K562 (cell line): ENCODE results near the gene SCFD1. TPM values are rescaled to one million over a fixed set of nuclear protein-coding genes. Genes with fewer than 3 reads are reported as not detected.

Experiments used
- BCOR ChIP-seq: fragments of 450-650 bp; IDR thresholded peaks from 2 replicates; pipeline ENCODE4 v1.6.1; 2016
- BRD4 ChIP-seq: fragments of 200-600 bp; sonication (generic); IDR thresholded peaks from 2 replicates; pipeline ENCODE4 v1.6.1; 2017; ENCODE audit warnings: inconsistent platforms
- CREB1 ChIP-seq, 2 experiments: sonication (generic) in 1 of 2; formaldehyde crosslinking in 1 of 2; IDR thresholded peaks; 2 replicates each; pipeline versions ENCODE4 v1.6.1 to v1.8.0; 2012 to 2022; ENCODE audit warnings: inconsistent platforms in 1 of 2, mild to moderate bottlenecking in 1 of 2, missing genetic modification reagents in 1 of 2, moderate library complexity in 1 of 2
- HDAC1 ChIP-seq, 2 experiments: fragments of 450-650 bp; IDR thresholded peaks; 2 replicates each; pipeline ENCODE4 v1.6.1; 2016 to 2017; ENCODE audit warnings: inconsistent platforms in 1 of 2, mild to moderate bottlenecking in 1 of 2, moderate library complexity in 1 of 2
- IFI16 ChIP-seq: fragments of 250-450 bp; sonication (Bioruptor Pico); IDR thresholded peaks from 2 replicates; pipeline ENCODE4 v2.1.2; 2022; ENCODE audit warnings: mild to moderate bottlenecking, inconsistent platforms
- JUN ChIP-seq, 2 experiments: sonication (generic) in 1 of 2; formaldehyde crosslinking in 1 of 2; IDR thresholded peaks; 2 replicates each; pipeline versions ENCODE4 v1.6.1 to v1.8.0; 2012 to 2022; ENCODE audit warnings: borderline replicate concordance in 2 of 2, mild to moderate bottlenecking in 2 of 2, improper control_type of control experiment in 1 of 2, low read depth in 1 of 2, low read length in 1 of 2, missing genetic modification reagents in 1 of 2
- MAFK ChIP-seq: IDR thresholded peaks from 2 replicates; pipeline ENCODE4 v1.6.1; 2011; ENCODE audit warnings: low read length, improper control_type of control experiment
- MBD2 ChIP-seq: sonication (generic); IDR thresholded peaks from 2 replicates; pipeline ENCODE4 v1.6.1; 2016; ENCODE audit warnings: low read depth, borderline replicate concordance
- MTA2 ChIP-seq: fragments of 450-650 bp; IDR thresholded peaks from 2 replicates; pipeline ENCODE4 v1.6.1; 2016; ENCODE audit warnings: low read depth
- NCOR1 ChIP-seq: fragments of 450-650 bp; IDR thresholded peaks from 2 replicates; pipeline ENCODE4 v1.6.1; 2016; ENCODE audit warnings: mild to moderate bottlenecking, moderate library complexity
- NONO ChIP-seq, 2 experiments: fragments of 200-400 bp in 1 of 2; fragments of 450-650 bp in 1 of 2; formaldehyde crosslinking in 1 of 2; IDR thresholded peaks; 2 replicates each; pipeline ENCODE4 v1.6.1; 2017; ENCODE audit warnings: low read depth in 2 of 2, mild to moderate bottlenecking in 2 of 2, moderate library complexity in 2 of 2, low read length in 1 of 2
- RBBP5 ChIP-seq: fragments of 200-600 bp; sonication (generic); IDR thresholded peaks from 2 replicates; pipeline ENCODE4 v1.6.1; 2012; ENCODE audit warnings: borderline replicate concordance, mild to moderate bottlenecking, low read length, control low read depth, inconsistent platforms; ENCODE audit not compliant: insufficient read depth, poor library complexity, severe bottlenecking
- RBFOX2 ChIP-seq: fragments of 200-400 bp; formaldehyde crosslinking; IDR thresholded peaks from 2 replicates; pipeline ENCODE4 v1.6.1; 2017; ENCODE audit warnings: low read depth, mild to moderate bottlenecking, low read length, moderate library complexity
- RBM25 ChIP-seq: fragments of 200-400 bp; formaldehyde crosslinking; IDR thresholded peaks from 2 replicates; pipeline ENCODE4 v1.6.1; 2018; ENCODE audit warnings: low read length, low read depth, moderate library complexity; ENCODE audit not compliant: severe bottlenecking
- RHOXF2B ChIP-seq: fragments of 250-450 bp; sonication (Bioruptor Pico); conservative IDR thresholded peaks from 2 replicates; pipeline ENCODE4 v1.5.1; 2021
- TAF1 ChIP-seq: IDR thresholded peaks from 2 replicates; pipeline ENCODE4 v1.6.1; 2011; ENCODE audit warnings: mild to moderate bottlenecking, low read length, moderate library complexity; ENCODE audit not compliant: insufficient read depth, control insufficient read depth, severe bottlenecking; ENCODE audit errors: extremely low read depth
- ZKSCAN3 ChIP-seq: fragments of 250-450 bp; sonication (Bioruptor Pico); IDR thresholded peaks from 2 replicates; pipeline ENCODE4 v1.4.0; 2020
- polyA plus RNA-seq, 8 experiments: library from polyadenylated mRNA; depleted of rRNA in 4 of 8; stranded (reverse) in 5 of 8; unstranded in 3 of 8; fragments of >200 nt; fragmentation: Nextera tagmentation in 2 of 8; fragmentation: Illumina TruSeq in 1 of 8; extraction: Ambion mirVana in 2 of 8; extraction: Trizol in 1 of 8; gene quantifications; 2 replicates each; pipeline versions ENCODE4 v1.2.1 to v1.2.3, GENCODE V29; 2011 to 2014; ENCODE audit warnings: inconsistent platforms in 1 of 8, missing spikeins in 1 of 8
- total RNA-seq, 7 experiments: library from RNA; depleted of rRNA in 6 of 7; stranded (reverse); fragments of >200 nt in 6 of 7; fragmentation: Illumina TruSeq in 2 of 7; extraction: Trizol in 2 of 7; gene quantifications; 2 replicates each; pipeline versions ENCODE4 v1.2.1 to v1.2.3, GENCODE V29; 2011 to 2021; ENCODE audit warnings: low replicate concordance in 1 of 7
- TF ChIP-seq, protein P1 (sequence below): IDR thresholded peaks from 2 replicates; pipeline ENCODE4 v1.6.1; 2011; ENCODE audit not compliant: insufficient read length; ENCODE audit errors: extremely low read depth
- TF ChIP-seq, protein P2 (sequence below): sonication (generic); formaldehyde crosslinking; IDR thresholded peaks from 2 replicates; pipeline ENCODE4 v1.8.0; 2023; ENCODE audit warnings: mild to moderate bottlenecking, missing genetic modification reagents
- TF ChIP-seq, protein P3 (sequence below): sonication (generic); formaldehyde crosslinking; IDR thresholded peaks from 2 replicates; pipeline ENCODE4 v1.8.1; 2023; ENCODE audit warnings: mild to moderate bottlenecking, missing genetic modification reagents

Gene SCFD1
- total and polyA plus RNA-seq, 9 of the 15 experiments (the other 6 are each of a cell fraction or from before 2014, with no cell fraction given), result 48.9 to 112 (median 75.2) TPM

DNA sequence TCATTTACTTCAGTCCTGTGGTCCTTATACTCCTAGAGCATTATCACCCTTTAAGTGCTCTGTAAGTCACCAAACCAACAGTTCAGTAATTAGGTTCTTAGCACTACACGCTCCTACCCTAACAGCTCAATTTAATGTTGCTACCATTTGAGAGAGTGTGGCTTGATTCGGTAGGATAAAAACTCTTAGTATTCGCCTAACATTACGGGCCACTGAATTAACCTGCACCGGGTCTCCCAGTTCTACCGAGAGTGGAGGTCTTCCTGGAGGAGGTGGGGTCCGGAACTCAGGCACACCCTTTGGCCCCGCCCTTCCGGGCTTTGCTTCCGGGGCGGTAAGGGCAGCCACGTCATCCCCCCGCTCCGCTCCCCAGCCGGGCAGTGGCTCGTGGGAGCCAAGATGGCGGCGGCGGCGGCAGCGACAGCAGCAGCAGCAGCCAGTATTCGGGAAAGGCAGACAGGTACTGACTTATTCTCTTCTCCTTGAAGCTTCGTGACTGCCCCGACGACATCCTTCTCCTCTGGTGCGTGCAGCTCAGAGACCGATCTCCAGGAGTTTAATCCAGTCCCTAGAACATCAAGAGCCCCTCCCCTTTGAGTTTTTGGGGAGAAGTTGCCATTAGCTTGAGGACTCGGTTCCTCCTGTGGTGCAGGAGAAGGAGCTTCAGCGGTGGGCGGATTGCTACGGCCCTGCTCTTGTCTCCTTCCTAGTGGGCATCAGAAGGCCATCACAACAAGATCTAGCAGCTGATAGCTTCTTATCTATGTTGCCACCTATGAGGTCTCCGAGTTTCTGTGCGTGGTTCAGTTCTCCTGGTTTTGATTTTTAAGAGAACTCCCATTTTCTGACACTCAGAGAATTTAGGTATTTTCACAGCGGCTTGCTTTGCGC lies at the start of gene SCFD1 (continued):
- TF ChIP-seq JUN (IDR thresholded peaks at IDR 0.05; ENCODE audit: borderline replicate concordance, low read depth, low read length) (peak; percentile 54; the same call in 1 of the 2 replicates), JUN (CRISPR knock-in tag; IDR thresholded peaks at IDR 0.05; ENCODE audit: borderline replicate concordance) (no peak), MTA2 (peak; percentile 48; the same call in 1 of the 2 replicates), NCOR1 (peak; percentile 20; the same call in 1 of the 2 replicates), ZKSCAN3 (CRISPR knock-in tag) (no peak), RHOXF2B (CRISPR knock-in tag) (no peak), HDAC1 (IDR thresholded peaks at IDR 0.05) (peak; percentile 12 to 67; a peak in 1 of 4 replicates), BCOR (peak; percentile 62), MAFK (no peak), IFI16 (CRISPR knock-in tag) (no peak), RBBP5 (peak; percentile 58), NONO (IDR thresholded peaks at IDR 0.05; ENCODE audit: low read depth in 2 of 2, low read length in 1 of 2) (0 out of 4 replicates have a peak, but pooled peaks of 1 of the 2 experiments have one; percentile 43), TAF1 (peak; percentile 97), RBFOX2 (peak; percentile 98), BRD4 (no peak), RBM25 (peak; percentile 42), CREB1 (IDR thresholded peaks at IDR 0.05) (peak; percentile 77), CREB1 (CRISPR knock-in tag; IDR thresholded peaks at IDR 0.05) (peak; percentile 81), MBD2 (peak; percentile 76)
- TF ChIP-seq, protein P1, sequence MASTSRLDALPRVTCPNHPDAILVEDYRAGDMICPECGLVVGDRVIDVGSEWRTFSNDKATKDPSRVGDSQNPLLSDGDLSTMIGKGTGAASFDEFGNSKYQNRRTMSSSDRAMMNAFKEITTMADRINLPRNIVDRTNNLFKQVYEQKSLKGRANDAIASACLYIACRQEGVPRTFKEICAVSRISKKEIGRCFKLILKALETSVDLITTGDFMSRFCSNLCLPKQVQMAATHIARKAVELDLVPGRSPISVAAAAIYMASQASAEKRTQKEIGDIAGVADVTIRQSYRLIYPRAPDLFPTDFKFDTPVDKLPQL, result no peak
- TF ChIP-seq, protein P2, sequence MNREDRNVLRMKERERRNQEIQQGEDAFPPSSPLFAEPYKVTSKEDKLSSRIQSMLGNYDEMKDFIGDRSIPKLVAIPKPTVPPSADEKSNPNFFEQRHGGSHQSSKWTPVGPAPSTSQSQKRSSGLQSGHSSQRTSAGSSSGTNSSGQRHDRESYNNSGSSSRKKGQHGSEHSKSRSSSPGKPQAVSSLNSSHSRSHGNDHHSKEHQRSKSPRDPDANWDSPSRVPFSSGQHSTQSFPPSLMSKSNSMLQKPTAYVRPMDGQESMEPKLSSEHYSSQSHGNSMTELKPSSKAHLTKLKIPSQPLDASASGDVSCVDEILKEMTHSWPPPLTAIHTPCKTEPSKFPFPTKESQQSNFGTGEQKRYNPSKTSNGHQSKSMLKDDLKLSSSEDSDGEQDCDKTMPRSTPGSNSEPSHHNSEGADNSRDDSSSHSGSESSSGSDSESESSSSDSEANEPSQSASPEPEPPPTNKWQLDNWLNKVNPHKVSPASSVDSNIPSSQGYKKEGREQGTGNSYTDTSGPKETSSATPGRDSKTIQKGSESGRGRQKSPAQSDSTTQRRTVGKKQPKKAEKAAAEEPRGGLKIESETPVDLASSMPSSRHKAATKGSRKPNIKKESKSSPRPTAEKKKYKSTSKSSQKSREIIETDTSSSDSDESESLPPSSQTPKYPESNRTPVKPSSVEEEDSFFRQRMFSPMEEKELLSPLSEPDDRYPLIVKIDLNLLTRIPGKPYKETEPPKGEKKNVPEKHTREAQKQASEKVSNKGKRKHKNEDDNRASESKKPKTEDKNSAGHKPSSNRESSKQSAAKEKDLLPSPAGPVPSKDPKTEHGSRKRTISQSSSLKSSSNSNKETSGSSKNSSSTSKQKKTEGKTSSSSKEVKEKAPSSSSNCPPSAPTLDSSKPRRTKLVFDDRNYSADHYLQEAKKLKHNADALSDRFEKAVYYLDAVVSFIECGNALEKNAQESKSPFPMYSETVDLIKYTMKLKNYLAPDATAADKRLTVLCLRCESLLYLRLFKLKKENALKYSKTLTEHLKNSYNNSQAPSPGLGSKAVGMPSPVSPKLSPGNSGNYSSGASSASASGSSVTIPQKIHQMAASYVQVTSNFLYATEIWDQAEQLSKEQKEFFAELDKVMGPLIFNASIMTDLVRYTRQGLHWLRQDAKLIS (CRISPR knock-in tag), result peak; percentile 95
- TF ChIP-seq, protein P3, sequence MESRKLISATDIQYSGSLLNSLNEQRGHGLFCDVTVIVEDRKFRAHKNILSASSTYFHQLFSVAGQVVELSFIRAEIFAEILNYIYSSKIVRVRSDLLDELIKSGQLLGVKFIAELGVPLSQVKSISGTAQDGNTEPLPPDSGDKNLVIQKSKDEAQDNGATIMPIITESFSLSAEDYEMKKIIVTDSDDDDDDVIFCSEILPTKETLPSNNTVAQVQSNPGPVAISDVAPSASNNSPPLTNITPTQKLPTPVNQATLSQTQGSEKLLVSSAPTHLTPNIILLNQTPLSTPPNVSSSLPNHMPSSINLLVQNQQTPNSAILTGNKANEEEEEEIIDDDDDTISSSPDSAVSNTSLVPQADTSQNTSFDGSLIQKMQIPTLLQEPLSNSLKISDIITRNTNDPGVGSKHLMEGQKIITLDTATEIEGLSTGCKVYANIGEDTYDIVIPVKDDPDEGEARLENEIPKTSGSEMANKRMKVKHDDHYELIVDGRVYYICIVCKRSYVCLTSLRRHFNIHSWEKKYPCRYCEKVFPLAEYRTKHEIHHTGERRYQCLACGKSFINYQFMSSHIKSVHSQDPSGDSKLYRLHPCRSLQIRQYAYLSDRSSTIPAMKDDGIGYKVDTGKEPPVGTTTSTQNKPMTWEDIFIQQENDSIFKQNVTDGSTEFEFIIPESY (CRISPR knock-in tag), result peak; percentile 48; the same call in 1 of the 2 replicates
